ENCODE measurements around the gene SGSH.

The SGSH gene

GRCh38 chr17:80225230-80225629, 5.1 kb upstream of the SGSH start:
- no peak for DNase-seq

- DNase-seq: no peak
Observed at GRCh38 chr17:80224683-80225082, 4.5 kb upstream of the SGSH start.

GRCh38 chr17:80223838-80224497, 3.8 kb upstream of the SGSH start:
- no peak for DNase-seq

GRCh38 chr17:80223142-80223815, 3.1 kb upstream of the SGSH start:
- no peak for DNase-seq

- no peak for DNase-seq
Observed at GRCh38 chr17:80222376-80223141, 2.4 kb upstream of the SGSH start.

- DNase-seq: no peak
Observed at GRCh38 chr17:80221351-80222105, 1.4 kb upstream of the SGSH start.

GRCh38 chr17:80220736-80221215, 643 bp upstream of the SGSH start:
- no peak for DNase-seq

GRCh38 chr17:80219763-80220053, 425 bp downstream of the SGSH start:
- DNase-seq: no peak

GRCh38 chr17:80219013-80219762, 945 bp downstream of the SGSH start:
- DNase-seq: peak; percentile 93

- DNase-seq: no peak
Observed at GRCh38 chr17:80218391-80218790, 1.7 kb downstream of the SGSH start.

- no peak for DNase-seq
Observed at GRCh38 chr17:80217703-80218362, 2.3 kb downstream of the SGSH start.

GRCh38 chr17:80216473-80217456, 3.4 kb downstream of the SGSH start:
- DNase-seq: no peak

GRCh38 chr17:80214878-80215210, 5.3 kb downstream of the SGSH start:
- no peak for DNase-seq

GRCh38 chr17:80214012-80214877, 5.9 kb downstream of the SGSH start:
- no peak for DNase-seq

GRCh38 chr17:80213643-80213975, 6.5 kb downstream of the SGSH start:
- no peak for DNase-seq

GRCh38 chr17:80212962-80213642, 7.0 kb downstream of the SGSH start:
- no peak for DNase-seq

- no peak for DNase-seq
Observed at GRCh38 chr17:80212511-80212910, 7.6 kb downstream of the SGSH start.

- no peak for DNase-seq
Observed at GRCh38 chr17:80212109-80212508, 8.0 kb downstream of the SGSH start.

GRCh38 chr17:80210348-80211108, 9.6 kb downstream of the SGSH start:
- no peak for DNase-seq

All from activated effector memory CD4-positive, alpha-beta T cell treated with Interleukin-2 at 50 U/mL for 16 hours (primary cell).